Mesenchymal stem cell (in vitro differentiated cells and primary cell): ENCODE measurements around the gene C1QL1.

ENCODE experiments used
- DNase-seq: peaks from one replicate; pipeline ENCODE4 v3.0.0-alpha.2; 2013
- H2AFZ ChIP-seq: one replicate; pipeline ENCODE4 v1.6.1; 2013; ENCODE audit warnings: low read depth, mild to moderate bottlenecking, control low read depth, inconsistent platforms, low read length, moderate library complexity
- H2AK5ac ChIP-seq: 2 replicates; pipeline ENCODE4 v1.6.1; 2013; ENCODE audit warnings: low read length, moderate library complexity, mild to moderate bottlenecking, inconsistent platforms; ENCODE audit not compliant: severe bottlenecking
- H2BK120ac ChIP-seq: one replicate; pipeline ENCODE4 v1.6.1; 2013; ENCODE audit warnings: low read depth, mild to moderate bottlenecking, inconsistent platforms, low read length, moderate library complexity
- H2BK12ac ChIP-seq, 2 experiments: one replicate each; pipeline ENCODE4 v1.6.1; 2013; ENCODE audit warnings: inconsistent platforms in 2 of 2, low read length in 2 of 2, mild to moderate bottlenecking in 2 of 2, moderate library complexity in 2 of 2, control low read depth in 1 of 2
- H2BK15ac ChIP-seq: one replicate; pipeline ENCODE4 v1.6.1; 2013; ENCODE audit warnings: mild to moderate bottlenecking, low read depth, inconsistent platforms; ENCODE audit not compliant: poor library complexity, severe bottlenecking
- H2BK5ac ChIP-seq: 2 replicates; pipeline ENCODE4 v1.6.1; 2013; ENCODE audit warnings: low read depth, mild to moderate bottlenecking, low read length, control low read depth, inconsistent platforms; ENCODE audit not compliant: poor library complexity, severe bottlenecking
- H3K14ac ChIP-seq, 2 experiments: one replicate each; pipeline ENCODE4 v1.6.1; 2013; ENCODE audit warnings: inconsistent platforms in 2 of 2, low read length in 2 of 2, control low read depth in 1 of 2, mild to moderate bottlenecking in 1 of 2, moderate library complexity in 1 of 2
- H3K18ac ChIP-seq, 2 experiments: one replicate each; pipeline ENCODE4 v1.6.1; 2013; ENCODE audit warnings: inconsistent platforms in 2 of 2, low read length in 2 of 2, control low read depth in 1 of 2, low read depth in 1 of 2, mild to moderate bottlenecking in 1 of 2
- H3K23ac ChIP-seq, 2 experiments: one replicate each; pipeline ENCODE4 v1.6.1; 2013; ENCODE audit warnings: inconsistent platforms in 2 of 2, low read length in 2 of 2, mild to moderate bottlenecking in 2 of 2, moderate library complexity in 2 of 2, control low read depth in 1 of 2
- H3K27ac ChIP-seq: 2 replicates; pipeline ENCODE4 v1.5.1; 2013; ENCODE audit warnings: mild to moderate bottlenecking, moderate library complexity, low read length, control low read depth, inconsistent platforms; ENCODE audit not compliant: poor library complexity, severe bottlenecking
- H3K27me3 ChIP-seq, 2 experiments: 2 replicates each; pipeline versions ENCODE4 v1.6.1 to v1.7.0; 2013; ENCODE audit warnings: low read length in 2 of 2, mild to moderate bottlenecking in 2 of 2, moderate library complexity in 2 of 2, control low read depth in 1 of 2, inconsistent platforms in 1 of 2; ENCODE audit not compliant: control insufficient read depth in 1 of 2, insufficient read depth in 1 of 2
- H3K36me3 ChIP-seq, 2 experiments: 2 replicates each; pipeline versions ENCODE4 v1.6.1 to v1.7.0; 2013; ENCODE audit warnings: low read length in 2 of 2, control low read depth in 1 of 2, inconsistent platforms in 1 of 2, low read depth in 1 of 2, mild to moderate bottlenecking in 1 of 2; ENCODE audit not compliant: insufficient read depth in 2 of 2, control insufficient read depth in 1 of 2
- H3K4ac ChIP-seq, 2 experiments: one replicate each; pipeline ENCODE4 v1.6.1; 2013; ENCODE audit warnings: inconsistent platforms in 2 of 2, low read length in 2 of 2, mild to moderate bottlenecking in 2 of 2, moderate library complexity in 2 of 2, control low read depth in 1 of 2, low read depth in 1 of 2
- H3K4me1 ChIP-seq: 2 replicates; pipeline ENCODE4 v1.6.1; 2013; ENCODE audit warnings: low read depth, low read length, control low read depth; ENCODE audit not compliant: control insufficient read depth, insufficient read depth
- H3K4me2 ChIP-seq: 2 replicates; pipeline ENCODE4 v1.6.1; 2013; ENCODE audit warnings: low read length, mild to moderate bottlenecking, inconsistent platforms; ENCODE audit not compliant: poor library complexity, severe bottlenecking
- H3K4me3 ChIP-seq, 2 experiments: 2 replicates each; pipeline versions ENCODE4 v1.5.1 to v1.7.0; 2013; ENCODE audit warnings: low read length in 2 of 2, mild to moderate bottlenecking in 2 of 2, control low read depth in 1 of 2, low read depth in 1 of 2; ENCODE audit not compliant: insufficient read depth in 1 of 2
- H3K79me1 ChIP-seq: replicated peaks from 2 replicates; pipeline ENCODE4 v1.6.1; 2013; ENCODE audit warnings: mild to moderate bottlenecking, control low read depth, low read length, inconsistent platforms; ENCODE audit not compliant: poor library complexity, severe bottlenecking
- H3K9ac ChIP-seq: 2 replicates; pipeline ENCODE4 v1.7.0; 2013; ENCODE audit warnings: mild to moderate bottlenecking, low read length, moderate library complexity
- H3K9me3 ChIP-seq: 2 replicates; pipeline ENCODE4 v1.7.0; 2013; ENCODE audit warnings: mild to moderate bottlenecking, low read length; ENCODE audit not compliant: control insufficient read depth
- H4K8ac ChIP-seq: one replicate; pipeline ENCODE4 v1.6.1; 2013; ENCODE audit warnings: inconsistent platforms, mild to moderate bottlenecking, low read length, moderate library complexity
- H4K91ac ChIP-seq: one replicate; pipeline ENCODE4 v1.6.1; 2013; ENCODE audit warnings: mild to moderate bottlenecking, low read length, inconsistent platforms
- WGBS: methylation state at CpG from one replicate; pipeline ENCODE4 v1.1.7; 2013; ENCODE audit warnings: mixed read lengths; 5-methylcytosine and 5-hydroxymethylcytosine counted together

C1QL1 gene

GRCh38 chr17:44942456-44942855 is 25.6 kb downstream of the C1QL1 start:
- peaks cover 12% of the 10 kb centered on the region for H3K79me1 ChIP-seq
- no peak overlapping the region for H3K9ac ChIP-seq
- H4K91ac ChIP-seq, result no peak overlapping the region
- no peak overlapping the region for H3K23ac ChIP-seq
- H3K4me3 ChIP-seq, result no peak overlapping the region
- DNase-seq, result no peak
- H3K9me3 ChIP-seq, result peaks cover 6% of the 10 kb centered on the region
- H3K27me3 ChIP-seq, result no peaks in the 10 kb centered on the region
- no peak overlapping the region for H4K8ac ChIP-seq
- H3K4ac ChIP-seq, result no peak overlapping the region
- no peak overlapping the region for H3K14ac ChIP-seq
- H3K4me1 ChIP-seq, result peaks cover 11% of the 10 kb centered on the region
- H2BK15ac ChIP-seq, result no peak overlapping the region
- no peak overlapping the region for H3K27ac ChIP-seq
- no peaks in the 10 kb centered on the region for H3K36me3 ChIP-seq
- no peak overlapping the region for H3K4me2 ChIP-seq
- peak overlapping the region; percentile 10 for H2AFZ ChIP-seq
- H2BK5ac ChIP-seq, result no peak overlapping the region
- 100% methylated on average over 2 of the region's 4 CpGs for WGBS
- no peak overlapping the region for H2BK120ac ChIP-seq
- no peak overlapping the region for H3K18ac ChIP-seq
- H2BK12ac ChIP-seq, result no peak overlapping the region
- H2AK5ac ChIP-seq, result peak overlapping the region; percentile 49

GRCh38 chr17:44941712-44942331 is 26.3 kb downstream of the C1QL1 start:
- Histone ChIP-seq H2BK15ac (no peak overlapping the region), H3K9ac (no peak overlapping the region), H2AFZ (peak overlapping the region; percentile 39), H2BK120ac (no peak overlapping the region), H3K18ac (peak overlapping the region in 1 of 2 experiments; percentile 72), H4K91ac (no peak overlapping the region), H3K4me2 (no peak overlapping the region), H2AK5ac (peak overlapping the region; percentile 80), H3K23ac (no peak overlapping the region), H2BK5ac (no peak overlapping the region), H3K9me3 (peaks cover 6% of the 10 kb centered on the region), H3K27ac (no peak overlapping the region), H3K4me1 (peaks cover 8% of the 10 kb centered on the region), H4K8ac (peak overlapping the region; percentile 67), H3K79me1 (peaks cover 9% of the 10 kb centered on the region), H3K27me3 (no peaks in the 10 kb centered on the region), H2BK12ac (peak overlapping the region in 1 of 2 experiments; percentile 89), H3K36me3 (no peaks in the 10 kb centered on the region), H3K4me3 (no peak overlapping the region), H3K14ac (peak overlapping the region in 1 of 2 experiments; percentile 3), H3K4ac (peak overlapping the region in 1 of 2 experiments; percentile 50)
- WGBS, result 92% methylated on average over 9 of the region's 9 CpGs
- DNase-seq, result peak; percentile 15

GRCh38 chr17:44940768-44941167 is 27.3 kb downstream of the C1QL1 start:
- Histone ChIP-seq H3K18ac (no peak overlapping the region), H3K23ac (no peak overlapping the region), H3K9ac (no peak overlapping the region), H3K14ac (no peak overlapping the region), H2AK5ac (no peak overlapping the region), H3K4ac (no peak overlapping the region), H3K4me1 (peaks cover 8% of the 10 kb centered on the region), H3K4me2 (no peak overlapping the region), H3K9me3 (peaks cover 6% of the 10 kb centered on the region), H3K36me3 (peaks cover 0 to 5% of the 10 kb centered on the region in 2 experiments), H2BK5ac (no peak overlapping the region), H2BK120ac (no peak overlapping the region), H4K8ac (no peak overlapping the region), H2BK15ac (no peak overlapping the region), H4K91ac (no peak overlapping the region), H2BK12ac (no peak overlapping the region), H3K4me3 (no peak overlapping the region), H3K79me1 (peaks cover 14% of the 10 kb centered on the region), H3K27ac (no peak overlapping the region), H3K27me3 (no peaks in the 10 kb centered on the region), H2AFZ (no peak overlapping the region)
- WGBS, result 95% methylated on average over 1 of the region's 1 CpG
- no peak for DNase-seq

- Histone ChIP-seq H4K91ac (no peak overlapping the region), H3K79me1 (peaks cover 16% of the 10 kb centered on the region), H3K23ac (no peak overlapping the region), H2AFZ (no peak overlapping the region), H2AK5ac (no peak overlapping the region), H3K4me2 (no peak overlapping the region), H2BK5ac (no peak overlapping the region), H3K14ac (no peak overlapping the region), H3K4ac (no peak overlapping the region), H3K9me3 (peaks cover 6% of the 10 kb centered on the region), H3K9ac (no peak overlapping the region), H2BK15ac (no peak overlapping the region), H2BK12ac (no peak overlapping the region), H3K4me1 (peaks cover 8% of the 10 kb centered on the region), H3K27me3 (no peaks in the 10 kb centered on the region), H2BK120ac (no peak overlapping the region), H3K4me3 (no peak overlapping the region), H3K27ac (no peak overlapping the region), H3K18ac (no peak overlapping the region), H3K36me3 (peaks cover 0 to 6% of the 10 kb centered on the region in 2 experiments), H4K8ac (no peak overlapping the region)
- 79% methylated on average over 4 of the region's 4 CpGs for WGBS
- DNase-seq, result no peak
Measured at GRCh38 chr17:44940317-44940716, 27.8 kb downstream of the C1QL1 start.
